ENCODE measurements around the gene TAF4. TPM values are rescaled to one million over a fixed set of nuclear protein-coding genes. Genes with fewer than 3 reads are reported as not detected.
"Not testable (repeated sequence)": the region's sequence is repeated elsewhere in the genome, so short reads cannot be mapped to it uniquely, and the experiment has no call there.

Gene TAF4
- polyA plus RNA-seq, 4 donors, result 4.6 to 18.3 (median 7.9) TPM

DNA sequence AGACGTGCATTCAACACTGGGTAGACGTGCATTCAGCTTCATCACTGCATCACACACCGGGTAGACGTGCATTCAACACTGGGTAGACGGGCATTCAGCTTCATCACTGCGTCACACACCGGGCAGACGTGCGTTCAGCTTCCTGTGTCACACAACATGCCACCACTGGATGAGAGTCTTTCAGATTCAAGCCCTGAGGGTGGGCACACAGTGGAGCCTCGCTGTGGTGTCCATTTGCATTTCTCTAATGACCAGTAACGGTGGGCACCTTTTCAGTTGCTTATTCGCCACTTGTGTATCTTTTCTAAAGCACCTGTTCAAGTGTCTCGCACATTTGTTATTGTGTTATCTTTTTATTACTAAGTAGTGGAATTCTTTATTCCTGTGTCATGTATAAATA lies 94.1 kb downstream of the TAF4 start:
- not testable (repeated sequence) for DNase-seq; H3K4me3 ChIP-seq (ENCODE audit: low read depth in 1 of 3, low read length in 3 of 3); H3K27me3 ChIP-seq (ENCODE audit: control insufficient read depth in 3 of 3, insufficient read depth in 3 of 3, low read length in 3 of 3); H3K27ac ChIP-seq (ENCODE audit: low read depth in 1 of 3, low read length in 2 of 3); H3K9me3 ChIP-seq (ENCODE audit: control insufficient read depth in 2 of 2, insufficient read depth in 1 of 2, low read depth in 1 of 2, low read length in 1 of 2); H3K4me1 ChIP-seq (ENCODE audit: control insufficient read depth in 3 of 3, insufficient read depth in 2 of 3, low read depth in 1 of 3, low read length in 2 of 3); FAIRE-seq
- 96 to 99% (median 98%) methylated on average over 9 to 13 of the region's 13 CpGs for WGBS, 3 donors
- H3K36me3 ChIP-seq (ENCODE audit: control insufficient read depth in 3 of 3, insufficient read depth in 2 of 3, low read depth in 1 of 3, low read length in 3 of 3), result peaks cover 8 to 33% (median 8%) of the 10 kb centered on the region in 3 donors

DNA sequence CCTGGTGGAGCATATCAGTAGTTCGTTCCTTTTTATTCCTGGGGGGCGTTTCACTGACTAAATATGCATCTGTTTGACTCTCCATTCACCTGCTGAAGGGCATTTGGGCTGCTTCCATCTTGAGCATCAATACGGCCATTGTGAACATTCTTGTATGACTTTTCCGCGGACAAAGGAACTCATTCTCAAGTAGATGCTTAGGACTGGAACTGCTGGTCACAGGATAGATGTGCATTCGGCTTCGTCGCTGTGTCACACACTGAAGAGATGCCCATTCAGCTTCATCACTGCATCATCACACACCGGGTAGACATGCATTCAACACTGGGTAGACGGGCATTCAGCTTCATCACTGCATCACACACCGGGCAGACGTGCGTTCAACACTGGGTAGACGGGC lies 95.3 kb downstream of the TAF4 start:
- Histone ChIP-seq H3K27me3 (ENCODE audit: control insufficient read depth in 3 of 3, insufficient read depth in 3 of 3, low read length in 3 of 3) (peaks cover 0 to 10% (median 2%) of the 10 kb centered on the region in 3 donors), H3K27ac (ENCODE audit: low read depth in 1 of 3, low read length in 2 of 3) (no peak overlapping the region), H3K9me3 (ENCODE audit: control insufficient read depth in 2 of 2, insufficient read depth in 1 of 2, low read depth in 1 of 2, low read length in 1 of 2) (no peaks in the 10 kb centered on the region), H3K36me3 (ENCODE audit: control insufficient read depth in 3 of 3, insufficient read depth in 2 of 3, low read depth in 1 of 3, low read length in 3 of 3) (peaks cover 6 to 26% (median 8%) of the 10 kb centered on the region in 3 donors), H3K4me1 (ENCODE audit: control insufficient read depth in 3 of 3, insufficient read depth in 2 of 3, low read depth in 1 of 3, low read length in 2 of 3) (no peaks in the 10 kb centered on the region), H3K4me3 (ENCODE audit: low read depth in 1 of 3, low read length in 3 of 3) (no peak overlapping the region)
- 93 to 96% (median 95%) methylated on average over 14 of the region's 14 CpGs for WGBS, 3 donors
- DNase-seq, result no peak
- no peak for FAIRE-seq

DNA sequence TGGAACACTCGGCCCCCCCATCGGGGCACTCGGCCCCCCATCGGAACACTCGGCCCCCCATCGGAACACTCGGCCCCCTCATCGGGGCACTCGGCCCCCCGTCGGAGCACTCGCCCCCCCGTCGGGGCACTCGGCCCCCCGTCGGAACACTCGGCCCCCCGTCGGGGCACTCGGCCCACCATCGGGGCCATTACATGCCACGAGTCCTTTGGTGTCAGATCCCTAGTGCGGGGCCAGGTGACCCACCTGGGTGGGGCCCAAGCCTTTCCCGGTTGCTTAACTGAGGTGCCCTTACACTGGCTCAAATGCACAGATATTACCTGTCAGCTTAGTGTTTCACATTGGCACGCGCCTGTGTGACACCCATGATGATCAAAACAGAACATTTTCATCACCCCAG lies 95.9 kb downstream of the TAF4 start:
- FAIRE-seq (no peak), DNase-seq (no peak)
- Histone ChIP-seq H3K9me3 (ENCODE audit: control insufficient read depth in 2 of 2, insufficient read depth in 1 of 2, low read depth in 1 of 2, low read length in 1 of 2) (no peaks in the 10 kb centered on the region), H3K4me3 (ENCODE audit: low read depth in 1 of 3, low read length in 3 of 3) (no peak overlapping the region), H3K27me3 (ENCODE audit: control insufficient read depth in 3 of 3, insufficient read depth in 3 of 3, low read length in 3 of 3) (peaks cover 0 to 14% (median 8%) of the 10 kb centered on the region in 3 donors), H3K36me3 (ENCODE audit: control insufficient read depth in 3 of 3, insufficient read depth in 2 of 3, low read depth in 1 of 3, low read length in 3 of 3) (peaks cover 5 to 26% (median 8%) of the 10 kb centered on the region in 3 donors), H3K27ac (ENCODE audit: low read depth in 1 of 3, low read length in 2 of 3) (no peak overlapping the region), H3K4me1 (ENCODE audit: control insufficient read depth in 3 of 3, insufficient read depth in 2 of 3, low read depth in 1 of 3, low read length in 2 of 3) (no peaks in the 10 kb centered on the region)
- WGBS, 3 donors, result 92 to 95% (median 94%) methylated on average over 24 to 27 of the region's 27 CpGs

DNA sequence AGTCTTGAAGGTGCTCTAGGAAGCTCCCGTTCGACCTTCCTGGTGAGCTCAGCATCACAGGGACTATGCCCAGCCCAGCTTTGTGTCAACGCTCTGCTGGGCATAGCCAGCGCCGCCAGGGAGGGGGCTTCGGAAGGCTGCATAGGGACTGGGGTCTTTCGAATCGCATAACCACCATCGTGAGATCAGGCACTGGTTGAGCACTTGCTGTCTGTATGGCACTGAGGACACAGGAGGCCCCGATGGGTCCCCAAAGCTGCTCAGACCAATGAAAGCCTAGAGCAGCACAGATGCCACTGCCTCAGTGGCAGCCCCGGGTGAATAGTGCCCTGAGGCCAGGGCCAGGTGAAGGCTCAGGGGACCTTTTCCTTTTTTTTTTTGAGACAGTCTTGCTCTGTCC lies 96.7 kb downstream of the TAF4 start:
- WGBS, 3 donors, result 79 to 88% (median 83%) methylated on average over 11 of the region's 11 CpGs
- DNase-seq, result no peak
- Histone ChIP-seq H3K9me3 (ENCODE audit: control insufficient read depth in 2 of 2, insufficient read depth in 1 of 2, low read depth in 1 of 2, low read length in 1 of 2) (no peaks in the 10 kb centered on the region), H3K27me3 (ENCODE audit: control insufficient read depth in 3 of 3, insufficient read depth in 3 of 3, low read length in 3 of 3) (peaks cover 0 to 17% (median 10%) of the 10 kb centered on the region in 3 donors), H3K4me1 (ENCODE audit: control insufficient read depth in 3 of 3, insufficient read depth in 2 of 3, low read depth in 1 of 3, low read length in 2 of 3) (no peaks in the 10 kb centered on the region), H3K27ac (ENCODE audit: low read depth in 1 of 3, low read length in 2 of 3) (no peak overlapping the region), H3K36me3 (ENCODE audit: control insufficient read depth in 3 of 3, insufficient read depth in 2 of 3, low read depth in 1 of 3, low read length in 3 of 3) (peaks cover 1 to 19% (median 3%) of the 10 kb centered on the region in 3 donors), H3K4me3 (ENCODE audit: low read depth in 1 of 3, low read length in 3 of 3) (no peak overlapping the region)
- no peak for FAIRE-seq

DNA sequence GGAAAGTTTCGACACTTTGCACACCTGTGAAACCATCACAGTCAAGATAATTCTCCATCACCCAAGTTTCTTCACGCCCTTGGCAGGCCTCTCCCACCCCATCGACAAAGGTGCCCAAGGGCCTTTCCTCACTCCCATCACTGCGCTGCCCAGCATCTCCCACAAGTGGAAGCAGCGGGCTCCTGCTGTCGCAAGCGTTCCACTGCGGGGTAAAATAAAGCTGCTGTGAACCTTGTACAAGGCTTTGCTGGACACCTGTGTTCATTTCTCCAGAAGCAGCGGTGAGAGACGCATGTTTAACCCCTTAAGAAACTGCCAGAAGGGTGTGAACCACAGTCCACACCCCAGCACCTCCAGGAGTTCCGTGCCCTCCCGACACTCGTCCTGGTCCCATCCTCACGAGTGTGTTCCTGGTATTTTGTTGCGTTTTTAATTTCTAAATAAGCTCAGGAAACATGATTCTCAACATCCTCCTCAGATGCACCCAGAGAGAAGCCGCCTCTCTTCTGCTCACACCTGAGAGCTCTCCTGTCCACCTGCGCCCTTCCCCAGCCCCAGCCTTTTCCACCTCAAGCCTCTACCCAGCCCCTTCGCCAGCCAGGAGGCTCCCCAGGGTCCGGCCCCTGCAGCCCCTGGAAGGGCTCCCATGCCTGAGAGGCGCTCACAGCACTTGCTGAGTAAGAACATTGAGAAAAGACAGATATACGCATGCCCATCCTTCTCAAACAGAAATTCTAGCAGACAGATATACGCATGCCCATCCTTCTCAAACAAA lies 97.5 kb downstream of the TAF4 start:
- Histone ChIP-seq H3K36me3 (ENCODE audit: control insufficient read depth in 3 of 3, insufficient read depth in 2 of 3, low read depth in 1 of 3, low read length in 3 of 3) (peaks cover 0 to 12% (median 0%) of the 10 kb centered on the region in 3 donors), H3K4me1 (ENCODE audit: control insufficient read depth in 3 of 3, insufficient read depth in 2 of 3, low read depth in 1 of 3, low read length in 2 of 3) (no peaks in the 10 kb centered on the region)
- WGBS, 3 donors, result 78 to 81% (median 79%) methylated on average over 22 of the region's 22 CpGs

DNA sequence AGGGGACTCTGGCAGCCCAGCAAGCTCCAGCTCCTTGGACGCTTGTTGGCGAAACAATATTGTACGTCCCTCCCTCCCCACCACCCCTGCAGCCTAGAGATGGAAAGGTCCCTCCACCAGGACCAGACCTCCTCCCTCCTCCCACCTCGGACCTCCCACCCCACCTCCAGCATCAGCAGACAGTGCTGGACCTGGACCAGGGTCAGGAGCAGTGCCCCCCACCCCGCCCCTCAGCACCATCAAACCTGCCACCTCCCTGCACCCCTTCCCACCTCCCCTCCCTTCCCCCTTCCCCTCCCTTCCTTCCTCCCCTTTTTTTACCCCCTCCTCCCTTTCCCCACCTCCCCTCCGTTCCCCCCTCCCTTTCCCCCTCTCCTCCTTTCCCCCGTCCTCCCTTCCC lies 98.4 kb downstream of the TAF4 start:
- H3K27me3 ChIP-seq (ENCODE audit: control insufficient read depth in 3 of 3, insufficient read depth in 3 of 3, low read length in 3 of 3), result peaks cover 0 to 17% (median 10%) of the 10 kb centered on the region in 3 donors
- DNase-seq (no peak), FAIRE-seq (no peak)
- WGBS, 3 donors, result 47 to 59% (median 58%) methylated on average over 4 to 7 of the region's 7 CpGs
- H3K9me3 ChIP-seq (ENCODE audit: control insufficient read depth in 2 of 2, insufficient read depth in 1 of 2, low read depth in 1 of 2, low read length in 1 of 2), result no peaks in the 10 kb centered on the region
- H3K36me3 ChIP-seq (ENCODE audit: control insufficient read depth in 3 of 3, insufficient read depth in 2 of 3, low read depth in 1 of 3, low read length in 3 of 3), result peaks cover 0 to 3% (median 0%) of the 10 kb centered on the region in 3 donors
- no peak overlapping the region for H3K27ac ChIP-seq (ENCODE audit: low read depth in 1 of 3, low read length in 2 of 3)
- H3K4me1 ChIP-seq (ENCODE audit: control insufficient read depth in 3 of 3, insufficient read depth in 2 of 3, low read depth in 1 of 3, low read length in 2 of 3), result no peaks in the 10 kb centered on the region
- H3K4me3 ChIP-seq (ENCODE audit: low read depth in 1 of 3, low read length in 3 of 3), result no peak overlapping the region

More for the DNA sequence above, 97.5 kb downstream of the TAF4 start:
- no peak overlapping the region for H3K4me3 ChIP-seq (ENCODE audit: low read depth in 1 of 3, low read length in 3 of 3)
- FAIRE-seq (no peak), DNase-seq (no peak)
- H3K27ac ChIP-seq (ENCODE audit: low read depth in 1 of 3, low read length in 2 of 3), result no peak overlapping the region
- H3K9me3 ChIP-seq (ENCODE audit: control insufficient read depth in 2 of 2, insufficient read depth in 1 of 2, low read depth in 1 of 2, low read length in 1 of 2), result no peaks in the 10 kb centered on the region
- peaks cover 0 to 17% (median 10%) of the 10 kb centered on the region in 3 donors for H3K27me3 ChIP-seq (ENCODE audit: control insufficient read depth in 3 of 3, insufficient read depth in 3 of 3, low read length in 3 of 3)

DNA sequence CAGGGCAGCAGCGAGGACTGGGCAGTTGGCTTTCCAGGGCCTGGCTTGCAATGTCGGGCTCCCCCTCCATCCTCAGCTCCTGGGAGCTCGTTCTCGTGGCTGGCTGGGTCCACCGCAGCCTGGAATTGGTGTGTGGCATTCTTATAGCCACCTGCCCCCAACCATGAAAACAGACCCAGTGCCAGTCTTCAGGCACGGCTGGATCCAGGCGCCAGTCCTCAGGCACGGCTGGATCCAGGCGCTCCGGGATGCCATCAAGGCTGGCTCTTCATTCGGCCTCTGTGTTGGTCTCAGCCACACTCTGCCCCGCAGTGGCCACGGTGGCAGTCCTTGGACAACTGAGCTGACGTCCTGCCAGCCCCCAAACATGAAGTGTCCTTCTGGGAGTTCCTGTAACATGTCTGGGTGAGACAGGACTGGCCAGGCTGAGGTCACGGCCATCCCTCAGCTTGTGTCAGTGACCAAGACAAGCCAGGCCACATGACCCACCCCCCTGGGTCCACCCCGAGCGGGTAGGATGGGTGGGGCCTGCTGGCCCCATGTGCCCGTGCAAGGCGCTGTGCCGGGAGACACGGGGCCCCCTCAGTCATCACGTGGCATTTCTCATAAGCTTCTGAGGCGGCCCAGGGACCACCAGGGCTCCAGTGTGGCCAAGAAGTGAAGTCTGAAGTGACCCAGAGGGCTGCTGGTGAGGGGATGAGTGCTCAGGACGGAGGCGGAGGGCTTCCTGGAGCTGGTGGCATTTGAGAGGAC lies 99.0 kb downstream of the TAF4 start:
- no peak for DNase-seq
- H3K27me3 ChIP-seq (ENCODE audit: control insufficient read depth in 3 of 3, insufficient read depth in 3 of 3, low read length in 3 of 3), result peaks cover 0 to 17% (median 10%) of the 10 kb centered on the region in 3 donors

DNA sequence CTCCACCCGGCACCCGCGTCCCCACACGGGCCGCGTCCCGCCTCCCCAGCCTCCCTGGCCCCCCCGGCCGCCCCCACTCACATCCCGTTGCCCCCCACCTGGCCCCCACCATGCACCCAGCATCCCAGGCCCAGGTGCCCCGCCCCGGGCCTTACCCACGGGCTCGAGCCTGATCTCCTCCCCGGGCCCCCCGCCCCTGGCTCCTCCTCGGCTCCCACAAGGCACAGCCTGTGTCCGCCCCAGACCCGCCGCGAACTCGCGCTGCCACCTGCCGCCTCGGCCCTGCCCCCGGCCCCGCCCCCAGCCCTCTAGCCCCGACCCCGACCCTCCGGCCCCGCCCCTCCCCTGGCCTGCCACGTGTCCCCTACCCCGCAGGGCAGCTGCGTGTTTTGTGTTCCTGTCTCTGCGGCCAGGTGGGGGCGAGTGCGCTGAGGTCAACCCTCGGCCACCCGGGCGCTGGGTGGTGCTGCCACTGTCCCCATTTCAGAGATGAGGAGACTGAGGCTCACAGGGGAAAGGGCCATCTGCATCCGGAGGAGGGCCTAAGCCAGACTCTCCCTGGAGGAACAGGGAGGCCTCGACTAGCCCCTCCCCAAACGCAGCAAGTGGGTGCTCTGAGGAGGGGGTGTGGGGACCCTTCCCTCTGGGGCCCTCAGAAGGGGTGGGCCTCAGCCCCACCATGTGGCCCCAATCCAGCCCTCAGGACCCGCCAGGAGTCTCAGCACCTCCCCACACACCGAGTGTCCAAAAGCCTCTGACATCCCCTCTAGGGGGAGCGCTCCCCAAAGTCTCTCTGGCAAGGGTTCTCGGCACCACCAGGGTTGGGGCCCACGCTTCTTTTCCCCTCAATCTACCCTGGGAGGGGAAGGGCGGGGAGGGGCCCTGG lies 99.8 kb downstream of the TAF4 start:
- H3K9me3 ChIP-seq (ENCODE audit: control insufficient read depth in 2 of 2, insufficient read depth in 1 of 2, low read depth in 1 of 2, low read length in 1 of 2), result no peaks in the 10 kb centered on the region
- H3K27ac ChIP-seq (ENCODE audit: low read depth in 1 of 3, low read length in 2 of 3), result no peak overlapping the region
- H3K4me1 ChIP-seq (ENCODE audit: control insufficient read depth in 3 of 3, insufficient read depth in 2 of 3, low read depth in 1 of 3, low read length in 2 of 3), result no peaks in the 10 kb centered on the region
- 14 to 15% (median 15%) methylated on average over 20 to 49 of the region's 49 CpGs for WGBS, 3 donors
- no peaks in the 10 kb centered on the region for H3K36me3 ChIP-seq (ENCODE audit: control insufficient read depth in 3 of 3, insufficient read depth in 2 of 3, low read depth in 1 of 3, low read length in 3 of 3)
- no peak overlapping the region for H3K4me3 ChIP-seq (ENCODE audit: low read depth in 1 of 3, low read length in 3 of 3)
- peaks cover 0 to 17% (median 10%) of the 10 kb centered on the region in 3 donors for H3K27me3 ChIP-seq (ENCODE audit: control insufficient read depth in 3 of 3, insufficient read depth in 3 of 3, low read length in 3 of 3)
- DNase-seq (no peak), FAIRE-seq (no peak)

More for the DNA sequence above, 99.0 kb downstream of the TAF4 start:
- no peaks in the 10 kb centered on the region for H3K9me3 ChIP-seq (ENCODE audit: control insufficient read depth in 2 of 2, insufficient read depth in 1 of 2, low read depth in 1 of 2, low read length in 1 of 2)
- H3K36me3 ChIP-seq (ENCODE audit: control insufficient read depth in 3 of 3, insufficient read depth in 2 of 3, low read depth in 1 of 3, low read length in 3 of 3), result no peaks in the 10 kb centered on the region
- no peak overlapping the region for H3K4me3 ChIP-seq (ENCODE audit: low read depth in 1 of 3, low read length in 3 of 3)
- FAIRE-seq, result no peak
- no peaks in the 10 kb centered on the region for H3K4me1 ChIP-seq (ENCODE audit: control insufficient read depth in 3 of 3, insufficient read depth in 2 of 3, low read depth in 1 of 3, low read length in 2 of 3)
- 64 to 77% (median 76%) methylated on average over 25 of the region's 25 CpGs for WGBS, 3 donors
- no peak overlapping the region for H3K27ac ChIP-seq (ENCODE audit: low read depth in 1 of 3, low read length in 2 of 3)

Measured in small intestine (tissue), 7 donors.